Stimulated activated CD4-positive, alpha-beta T cell treated with anti-CD3 and anti-CD28 coated beads, Interleukin-12 subunit alpha, Interleukin-12 subunit beta, amount 100 ng/mL, for 4 hours (primary cell): ENCODE results near the gene DOCK1.
"Not testable (repeated sequence)": the region's sequence is repeated elsewhere in the genome, so short reads cannot be mapped to it uniquely, and the experiment has no call there.

ENCODE experiments used
- DNase-seq: peaks from one replicate; pipeline ENCODE4 v3.0.0-alpha.2; 2020

Gene DOCK1

GRCh38 chr10:126904516-126904817, 761 bp upstream of the DOCK1 start:
- no peak for DNase-seq

GRCh38 chr10:126905776-126906703, 812 bp downstream of the DOCK1 start:
- no peak for DNase-seq

- DNase-seq: no peak
Measured at GRCh38 chr10:126906704-126907422, 1.6 kb downstream of the DOCK1 start.

GRCh38 chr10:126907423-126907970, 2.3 kb downstream of the DOCK1 start:
- DNase-seq: no peak

GRCh38 chr10:126908225-126908624, 3.0 kb downstream of the DOCK1 start:
- no peak for DNase-seq

GRCh38 chr10:126908729-126909128, 3.5 kb downstream of the DOCK1 start:
- DNase-seq: no peak

GRCh38 chr10:126909147-126909546, 3.9 kb downstream of the DOCK1 start:
- no peak for DNase-seq

GRCh38 chr10:126910196-126910595, 5.0 kb downstream of the DOCK1 start:
- no peak for DNase-seq

GRCh38 chr10:126910798-126911197, 5.6 kb downstream of the DOCK1 start:
- DNase-seq: no peak

GRCh38 chr10:126911301-126911700, 6.1 kb downstream of the DOCK1 start:
- no peak for DNase-seq

GRCh38 chr10:126913316-126913715, 8.1 kb downstream of the DOCK1 start:
- no peak for DNase-seq

GRCh38 chr10:126914561-126914960, 9.3 kb downstream of the DOCK1 start:
- DNase-seq: no peak

GRCh38 chr10:126916952-126917351, 11.7 kb downstream of the DOCK1 start:
- not testable (repeated sequence) for DNase-seq

- DNase-seq: no peak
Measured at GRCh38 chr10:126917375-126917774, 12.1 kb downstream of the DOCK1 start.

GRCh38 chr10:126917975-126918908, 13.0 kb downstream of the DOCK1 start:
- DNase-seq: no peak

- no peak for DNase-seq
Measured at GRCh38 chr10:126919426-126919825, 14.2 kb downstream of the DOCK1 start.

GRCh38 chr10:126921162-126921561, 15.9 kb downstream of the DOCK1 start:
- no peak for DNase-seq

GRCh38 chr10:126921974-126922525, 16.8 kb downstream of the DOCK1 start:
- no peak for DNase-seq

- no peak for DNase-seq
Measured at GRCh38 chr10:126924180-126924914, 19.1 kb downstream of the DOCK1 start.

GRCh38 chr10:126924915-126925300, 19.7 kb downstream of the DOCK1 start:
- no peak for DNase-seq

GRCh38 chr10:126926568-126926967, 21.3 kb downstream of the DOCK1 start:
- no peak for DNase-seq

GRCh38 chr10:126927799-126928198, 22.6 kb downstream of the DOCK1 start:
- no peak for DNase-seq
